Activated T-helper 1 cell treated with Interleukin-2 at 50 U/mL for 16 hours (primary cell): ENCODE measurements around the gene SLC8B1.

Experiments used
- DNase-seq: peaks from one replicate; pipeline ENCODE4 v3.0.0-alpha.2; 2020; ENCODE audit warnings: low read depth

The SLC8B1 gene

DNA sequence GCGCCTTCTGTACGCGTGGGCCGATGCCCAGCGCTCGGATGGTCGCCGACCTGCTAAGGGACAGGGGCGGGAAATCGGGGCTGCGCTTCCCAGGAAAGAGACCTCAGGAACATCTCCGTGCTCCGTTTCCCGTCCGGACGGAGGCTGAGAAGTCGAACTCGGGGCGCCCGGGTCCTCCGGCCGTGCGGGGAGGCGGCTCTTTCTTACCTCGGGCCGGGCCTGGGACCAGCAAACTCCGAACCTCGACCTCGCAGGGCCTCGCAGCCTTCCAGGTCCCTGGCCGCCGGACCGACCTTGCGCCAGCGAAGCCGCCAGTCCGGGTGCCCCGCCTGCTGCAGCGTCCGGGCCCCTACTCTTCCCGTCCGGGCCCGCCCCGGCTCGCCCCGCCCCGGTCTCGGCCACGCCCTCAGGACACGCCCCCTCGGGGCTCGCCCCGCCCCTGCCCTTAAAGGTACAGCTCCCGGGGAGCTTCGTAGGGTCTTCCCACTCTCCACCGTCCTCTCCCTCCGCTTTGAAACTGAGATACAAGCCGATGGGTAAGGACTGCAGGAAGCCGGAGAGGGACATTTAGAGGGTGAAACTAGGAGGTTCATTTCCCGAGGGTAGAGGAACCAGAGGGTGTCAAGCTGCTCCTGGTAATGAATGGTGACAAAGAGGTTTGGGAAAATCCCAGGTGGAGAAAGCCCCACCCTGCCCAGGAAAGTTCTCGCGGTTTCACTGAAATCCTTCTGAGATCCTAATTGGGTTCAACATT, at the start of gene SLC8B1:
Gene SLC8B1 (minus strand): TSS at position 324 of the 754 bp plus-strand sequence. CDS start 2,231 bp downstream, outside the sequence.
- peak; percentile 84 for DNase-seq

GRCh38 chr12:113382206-113382605, 47.3 kb upstream of the SLC8B1 start:
- no peak for DNase-seq

- DNase-seq, result no peak
Observed at GRCh38 chr12:113381220-113381619, 46.3 kb upstream of the SLC8B1 start.

- no peak for DNase-seq
Observed at GRCh38 chr12:113378291-113378690, 43.4 kb upstream of the SLC8B1 start.

DNA sequence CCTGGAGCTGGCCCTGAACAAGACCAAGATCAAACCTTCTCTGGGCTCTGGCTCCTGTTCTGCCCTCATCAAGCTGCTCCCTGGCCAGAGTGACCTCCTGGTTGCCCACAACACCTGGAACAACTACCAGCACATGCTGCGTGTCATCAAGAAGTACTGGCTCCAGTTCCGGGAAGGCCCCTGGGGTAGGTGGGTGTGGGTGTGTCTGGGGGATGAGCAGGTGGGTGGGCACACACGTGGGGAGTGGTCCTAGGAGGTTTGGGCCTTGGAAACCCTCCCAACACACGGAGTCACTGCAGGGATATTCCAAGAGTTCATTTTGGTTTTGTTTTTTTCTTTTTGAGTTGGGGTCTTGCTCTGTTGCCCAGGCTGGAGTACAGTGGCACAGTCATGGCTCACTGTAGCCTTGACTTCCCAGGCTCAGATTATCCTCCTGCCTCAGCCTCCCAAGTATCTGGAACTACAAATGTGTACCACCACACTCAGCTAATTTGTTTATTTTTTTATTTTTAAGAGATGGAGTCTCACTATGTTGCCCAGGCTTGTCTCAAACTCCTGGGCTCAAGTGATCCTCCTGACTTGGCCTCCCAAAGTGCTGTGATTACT, 40.0 kb upstream of the SLC8B1 start:
- no peak for DNase-seq

- DNase-seq, result no peak
Observed at GRCh38 chr12:113373969-113374368, 39.1 kb upstream of the SLC8B1 start.

- DNase-seq, result no peak
Observed at GRCh38 chr12:113373440-113373839, 38.5 kb upstream of the SLC8B1 start.

GRCh38 chr12:113372371-113372770, 37.5 kb upstream of the SLC8B1 start:
- no peak for DNase-seq

GRCh38 chr12:113371808-113372207, 36.9 kb upstream of the SLC8B1 start:
- no peak for DNase-seq

DNA sequence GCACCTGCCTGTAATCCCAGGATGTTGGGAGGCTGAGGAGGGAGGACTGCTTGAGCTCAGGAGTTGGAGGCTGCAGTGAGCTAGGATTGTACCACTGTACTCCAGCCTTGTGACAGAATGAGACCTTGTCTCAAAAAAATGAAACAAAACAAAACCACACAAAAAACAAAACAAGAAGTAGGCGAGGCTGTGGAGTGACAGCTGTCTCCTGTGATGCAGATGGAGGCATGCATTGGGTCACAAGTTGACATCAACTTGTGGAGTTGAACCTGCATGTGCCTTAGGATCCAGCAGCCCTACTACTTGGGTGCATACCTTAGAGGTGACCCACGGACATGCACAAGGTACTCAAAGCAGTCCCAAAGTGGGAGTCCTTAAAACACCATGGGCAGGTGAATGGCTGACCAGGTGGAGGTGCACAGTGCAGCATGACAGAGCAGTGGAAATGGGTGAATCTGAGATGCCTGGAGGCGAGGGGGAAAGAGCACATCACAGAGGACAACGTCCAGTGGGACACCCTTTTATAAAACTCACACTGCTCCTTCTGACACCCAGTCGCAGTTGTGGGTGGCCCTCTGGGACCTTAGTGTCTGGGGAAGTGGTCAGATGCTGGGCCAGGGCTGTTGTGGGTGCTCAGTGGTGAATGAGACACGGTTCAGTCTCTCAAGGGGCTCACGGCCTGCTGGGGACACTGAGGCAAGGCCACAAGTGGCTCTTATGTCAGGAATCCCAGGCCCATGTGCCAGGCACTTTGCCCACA, 36.2 kb upstream of the SLC8B1 start:
- no peak for DNase-seq

GRCh38 chr12:113369391-113369985, 34.6 kb upstream of the SLC8B1 start:
- DNase-seq, result no peak

- DNase-seq, result no peak
Observed at GRCh38 chr12:113368331-113368730, 33.4 kb upstream of the SLC8B1 start.

GRCh38 chr12:113366827-113367226, 31.9 kb upstream of the SLC8B1 start:
- DNase-seq, result no peak

DNA sequence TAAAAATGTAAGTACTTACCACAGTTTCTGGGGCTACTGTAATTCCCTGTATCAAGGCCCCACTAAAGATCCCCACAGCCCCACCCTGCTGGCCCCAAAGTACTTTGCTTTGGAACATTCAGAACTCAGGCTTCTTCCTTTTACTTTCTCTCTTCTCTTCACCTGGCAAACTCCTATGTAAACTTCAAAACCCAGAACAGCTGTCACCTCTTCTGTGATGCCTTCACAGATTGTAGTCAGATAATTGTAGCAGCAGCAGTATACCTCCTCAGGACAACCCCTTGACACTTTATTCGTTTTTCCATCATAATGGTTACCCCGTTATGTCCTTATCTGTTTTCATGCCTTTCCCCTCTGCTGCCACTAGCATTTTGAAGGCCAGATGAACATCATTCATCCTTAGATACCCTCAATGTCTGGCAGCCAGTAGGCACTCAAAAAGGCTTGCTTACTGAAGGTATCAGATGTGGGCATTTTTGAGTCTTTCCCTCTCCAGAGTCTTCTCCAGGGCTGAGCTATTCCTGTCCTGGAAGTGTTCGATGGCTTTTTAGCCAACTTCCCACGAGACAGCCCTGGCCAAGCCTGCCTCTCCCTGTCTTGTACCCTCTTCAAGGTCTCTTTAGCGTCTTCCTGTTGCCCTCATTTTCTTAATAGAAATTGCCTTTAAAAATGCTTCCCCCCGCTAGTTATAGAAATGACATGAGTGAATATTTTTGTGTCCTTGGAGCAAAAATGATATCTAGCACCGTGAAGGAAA, 30.9 kb upstream of the SLC8B1 start:
- no peak for DNase-seq

- no peak for DNase-seq
Observed at GRCh38 chr12:113364698-113365097, 29.8 kb upstream of the SLC8B1 start.

DNA sequence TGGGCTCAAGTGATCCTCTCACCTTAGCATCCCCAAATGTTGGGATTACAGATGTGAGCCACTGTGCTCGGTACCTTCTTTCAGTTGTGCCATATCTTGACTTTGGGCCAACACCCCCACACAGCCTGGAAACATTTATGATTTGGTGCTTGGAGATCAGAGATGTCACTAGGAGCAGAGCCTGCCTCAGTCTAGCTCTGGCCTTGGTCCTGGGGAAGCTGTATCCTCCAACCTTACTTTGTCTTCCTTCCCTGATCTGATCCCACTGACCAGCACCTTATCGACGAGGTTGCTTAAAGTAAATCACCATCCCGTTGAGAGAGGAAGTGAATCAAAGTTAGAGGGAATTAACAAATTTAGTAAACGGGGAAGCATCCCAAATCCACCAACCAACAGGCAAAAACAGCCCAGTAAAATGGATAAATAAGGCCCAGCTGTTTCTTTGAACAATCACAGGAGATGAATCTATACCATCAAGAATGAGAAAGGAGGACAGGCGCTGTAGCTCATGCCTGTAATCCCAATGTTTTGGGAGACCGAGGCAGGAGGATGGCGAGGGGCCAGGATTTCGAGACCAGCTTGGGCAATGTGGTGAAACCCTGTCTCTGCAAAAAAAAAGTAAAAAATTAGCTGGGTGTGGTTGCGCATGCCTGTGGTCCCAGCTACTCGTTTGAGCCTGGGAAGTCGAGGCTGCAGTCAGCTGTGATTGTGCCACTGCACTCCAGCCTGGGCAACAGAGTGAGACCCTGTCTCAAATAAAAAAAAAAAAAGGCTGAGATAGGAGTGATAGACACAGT, 26.9 kb upstream of the SLC8B1 start:
- DNase-seq, result no peak

DNA sequence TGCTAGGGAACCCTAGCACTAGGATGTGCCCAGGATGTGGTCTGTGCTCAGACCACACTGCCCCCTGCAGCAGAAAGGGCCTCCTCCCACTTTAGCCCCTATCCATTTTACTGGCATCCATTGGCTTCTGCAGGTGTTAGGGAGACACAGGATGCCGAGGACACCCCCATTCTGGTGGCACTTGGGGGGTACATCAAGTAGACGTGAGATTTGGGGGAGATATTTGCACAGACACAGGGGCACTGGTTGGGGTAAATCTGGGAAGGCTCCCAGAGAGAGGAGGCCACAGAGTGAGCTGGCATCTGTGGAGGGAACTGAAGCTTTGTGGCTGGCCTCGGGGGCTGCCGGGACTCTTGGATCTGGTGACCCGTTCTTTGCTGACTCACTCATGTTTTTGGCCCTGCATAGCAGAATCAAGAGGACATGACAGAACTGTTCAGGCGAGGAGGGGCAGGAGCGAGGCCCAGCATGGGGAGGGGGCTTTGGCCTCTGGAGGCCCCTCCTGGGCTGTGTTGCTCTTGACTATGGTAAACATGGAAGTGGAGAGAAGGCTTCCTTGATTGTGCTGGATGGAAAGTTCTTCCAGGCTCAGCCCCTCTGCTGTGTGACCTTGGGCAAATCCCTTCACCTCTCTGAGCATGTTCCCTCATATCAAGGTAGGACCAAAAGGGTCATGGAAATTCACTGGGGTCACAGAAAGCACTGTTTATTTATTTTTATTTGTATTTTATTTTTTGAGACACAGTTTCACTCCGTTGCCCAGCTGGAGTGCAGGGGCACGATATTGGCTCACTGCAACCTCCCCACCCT, 25.2 kb upstream of the SLC8B1 start:
- no peak for DNase-seq

GRCh38 chr12:113359133-113359938, 24.4 kb upstream of the SLC8B1 start:
- no peak for DNase-seq
